Suppressor macrophage (primary cell): ENCODE results near the gene RP2.

Experiments
- DNase-seq, 4 experiments: peaks; one replicate each; pipeline ENCODE4 v3.0.0-alpha.2; 2020 to 2022

The RP2 gene

GRCh38 chrX:46844913-46845312, 8.1 kb downstream of the RP2 start:
- no peak for DNase-seq

GRCh38 chrX:46849933-46850332, 13.1 kb downstream of the RP2 start:
- DNase-seq = peak; percentile 18 to 58 (median 42)

DNA sequence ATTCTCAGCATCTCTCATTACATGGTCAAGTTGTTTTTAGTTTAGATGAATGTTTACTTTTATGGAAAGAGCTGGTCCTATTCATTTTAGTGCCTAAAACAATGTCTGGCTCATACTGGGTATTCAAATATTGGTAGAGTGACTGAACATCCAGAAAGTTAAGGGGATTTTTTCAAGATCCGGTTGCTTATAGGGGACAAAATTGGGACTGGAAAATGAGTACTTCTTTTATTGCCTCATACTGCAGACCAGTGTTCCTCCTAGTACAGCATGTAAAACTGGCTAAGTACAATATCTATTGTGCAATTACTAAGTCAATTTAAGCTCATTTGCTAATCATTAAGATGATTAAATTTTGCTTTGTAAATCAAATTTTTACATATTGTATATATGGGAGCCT, 13.9 kb downstream of the RP2 start:
- DNase-seq = no peak

DNA sequence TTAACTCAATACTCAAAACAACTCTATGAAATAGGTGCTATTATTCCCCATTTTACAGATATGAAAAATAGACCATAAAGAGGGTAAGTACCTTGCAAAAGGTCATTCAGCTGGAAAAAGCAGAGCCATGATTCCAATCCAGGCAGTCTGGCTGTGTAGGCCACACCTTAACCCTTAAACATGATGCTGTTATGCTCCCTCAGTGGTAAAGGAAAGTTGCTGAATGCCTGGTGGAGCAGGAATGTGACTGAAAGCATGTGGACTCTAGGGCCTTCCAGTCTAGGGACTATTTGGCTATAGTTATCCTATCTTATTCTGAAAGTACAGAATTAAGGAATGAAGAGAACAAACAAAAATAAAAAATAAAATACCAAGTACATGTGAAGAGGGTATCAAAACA, 19.6 kb downstream of the RP2 start:
- DNase-seq = no peak

DNA sequence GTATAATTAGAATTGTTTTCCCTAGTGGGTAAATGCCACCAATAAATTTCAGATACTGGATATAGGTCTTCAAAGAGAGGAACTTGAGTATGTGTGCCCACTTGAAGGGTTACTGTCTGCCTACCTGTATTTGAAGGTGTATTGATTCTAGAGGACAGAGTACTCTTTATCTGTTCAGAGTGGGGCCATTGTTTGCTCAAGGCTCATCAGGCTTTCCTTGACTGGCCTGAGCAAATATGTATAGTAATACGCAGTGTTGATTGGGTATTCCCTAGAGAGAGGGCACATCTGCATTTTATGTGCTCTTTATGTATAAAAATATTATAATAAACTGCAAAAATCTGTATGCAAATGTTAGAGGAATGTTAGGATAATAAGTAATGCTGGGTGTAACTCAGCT, 23.7 kb downstream of the RP2 start:
- DNase-seq = no peak

- no peak for DNase-seq
Observed at GRCh38 chrX:46863072-46863471, 26.2 kb downstream of the RP2 start.

GRCh38 chrX:46864606-46865005, 27.8 kb downstream of the RP2 start:
- DNase-seq = no peak

GRCh38 chrX:46865281-46865680, 28.4 kb downstream of the RP2 start:
- DNase-seq = peak; percentile 46 to 83 (median 62)

DNA sequence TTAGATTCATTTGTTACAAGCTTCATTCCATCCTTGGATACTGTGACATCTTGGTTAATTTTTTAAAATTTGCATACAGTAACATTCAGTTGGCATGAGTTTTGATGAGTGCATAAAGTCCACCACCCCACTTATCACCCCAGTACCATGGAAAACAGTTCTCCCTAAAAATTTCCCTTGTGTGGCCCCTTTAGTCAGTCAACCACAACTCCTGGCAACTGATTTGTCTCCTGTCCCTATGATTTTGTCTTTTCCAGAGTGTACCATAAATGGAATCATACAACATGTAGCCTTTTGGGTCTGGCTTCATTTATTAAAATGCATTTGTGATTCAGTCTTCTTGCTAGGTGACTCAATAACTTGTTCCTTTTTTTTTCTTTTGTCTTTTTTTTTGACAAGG, 29.9 kb downstream of the RP2 start:
- DNase-seq = peak in 1 of 4 experiments; percentile 1

GRCh38 chrX:46873746-46874145, 36.9 kb downstream of the RP2 start:
- DNase-seq = no peak

- DNase-seq = no peak
Observed at GRCh38 chrX:46876901-46877300, 40.1 kb downstream of the RP2 start.

DNA sequence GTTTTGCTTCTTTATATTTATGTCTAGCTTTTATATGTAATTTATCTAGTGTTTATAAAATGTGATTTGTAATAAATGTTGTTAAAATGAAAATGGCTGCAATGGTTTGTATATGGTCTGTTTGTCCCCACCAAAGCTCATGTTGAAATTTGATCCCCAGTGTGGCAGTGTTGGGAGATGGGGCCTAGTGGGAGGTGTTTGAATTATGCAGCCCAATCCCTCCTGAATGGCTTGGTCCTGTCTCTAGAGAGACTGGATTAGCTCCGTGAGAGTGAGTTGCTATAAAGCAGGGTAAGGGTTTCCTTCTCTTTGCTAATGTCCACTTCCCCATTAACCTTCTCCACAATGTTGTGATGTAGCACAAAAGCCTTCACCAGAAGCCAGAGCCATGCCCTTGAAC, 45.4 kb downstream of the RP2 start:
- DNase-seq = no peak

- no peak for DNase-seq
Observed at GRCh38 chrX:46884799-46885198, 48.0 kb downstream of the RP2 start.

GRCh38 chrX:46898207-46898606, 61.4 kb downstream of the RP2 start:
- no peak for DNase-seq

- peak; percentile 52 to 80 (median 70) for DNase-seq
Observed at GRCh38 chrX:46903458-46904242, 66.8 kb downstream of the RP2 start.

DNA sequence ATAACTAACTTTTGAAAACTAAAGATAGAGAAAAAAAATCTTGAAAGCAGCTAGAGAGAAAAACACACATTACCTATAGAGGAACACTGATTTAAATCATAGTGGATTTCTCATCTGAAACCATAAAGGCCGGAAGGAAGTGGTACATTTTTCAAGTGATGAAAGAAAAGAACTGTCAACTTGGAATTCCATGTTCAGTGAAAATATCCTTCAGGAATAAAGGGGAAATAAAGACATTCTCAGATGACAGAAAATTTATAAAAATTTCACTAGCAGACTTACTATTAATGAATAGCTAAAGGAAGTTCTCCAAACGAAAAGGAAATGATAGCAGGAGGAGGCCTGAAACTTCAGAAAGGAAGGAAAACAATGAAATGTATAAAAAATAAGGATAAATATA, 67.8 kb downstream of the RP2 start:
- DNase-seq = no peak

- DNase-seq = no peak
Observed at GRCh38 chrX:46910415-46910814, 73.6 kb downstream of the RP2 start.

DNA sequence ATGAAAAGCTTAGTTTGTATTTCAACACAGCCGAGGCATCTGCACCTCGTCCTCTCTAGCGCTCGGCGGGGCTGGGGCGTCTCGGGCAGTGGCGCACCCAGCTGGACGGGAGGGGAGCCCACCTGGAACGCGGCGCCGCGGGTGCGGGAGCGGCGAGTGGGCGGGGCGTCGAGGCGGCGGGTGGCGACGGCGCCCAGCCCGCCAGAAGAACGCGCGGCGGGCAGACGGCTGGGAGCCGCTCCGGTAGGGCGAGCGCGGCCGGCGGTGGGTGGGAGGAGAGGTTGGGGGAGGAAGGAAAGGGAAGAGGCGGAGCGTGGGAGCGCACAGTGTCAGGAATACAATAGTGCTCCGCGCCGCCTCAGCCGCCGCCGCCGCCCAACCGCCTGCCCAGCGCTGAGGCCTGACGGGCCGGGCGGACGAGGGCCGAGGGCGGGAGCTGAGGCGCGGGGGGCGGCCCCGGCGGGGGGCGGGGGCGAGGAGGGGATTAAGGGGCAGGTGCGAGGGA, 75.3 kb downstream of the RP2 start, which contains the start of gene JADE3:
Gene JADE3, plus strand, starts transcription at position 324 of the 505 bp plus-strand sequence. CDS start 72,474 bp downstream, outside the sequence.
- DNase-seq = peak; percentile 39 to 72 (median 54)

DNA sequence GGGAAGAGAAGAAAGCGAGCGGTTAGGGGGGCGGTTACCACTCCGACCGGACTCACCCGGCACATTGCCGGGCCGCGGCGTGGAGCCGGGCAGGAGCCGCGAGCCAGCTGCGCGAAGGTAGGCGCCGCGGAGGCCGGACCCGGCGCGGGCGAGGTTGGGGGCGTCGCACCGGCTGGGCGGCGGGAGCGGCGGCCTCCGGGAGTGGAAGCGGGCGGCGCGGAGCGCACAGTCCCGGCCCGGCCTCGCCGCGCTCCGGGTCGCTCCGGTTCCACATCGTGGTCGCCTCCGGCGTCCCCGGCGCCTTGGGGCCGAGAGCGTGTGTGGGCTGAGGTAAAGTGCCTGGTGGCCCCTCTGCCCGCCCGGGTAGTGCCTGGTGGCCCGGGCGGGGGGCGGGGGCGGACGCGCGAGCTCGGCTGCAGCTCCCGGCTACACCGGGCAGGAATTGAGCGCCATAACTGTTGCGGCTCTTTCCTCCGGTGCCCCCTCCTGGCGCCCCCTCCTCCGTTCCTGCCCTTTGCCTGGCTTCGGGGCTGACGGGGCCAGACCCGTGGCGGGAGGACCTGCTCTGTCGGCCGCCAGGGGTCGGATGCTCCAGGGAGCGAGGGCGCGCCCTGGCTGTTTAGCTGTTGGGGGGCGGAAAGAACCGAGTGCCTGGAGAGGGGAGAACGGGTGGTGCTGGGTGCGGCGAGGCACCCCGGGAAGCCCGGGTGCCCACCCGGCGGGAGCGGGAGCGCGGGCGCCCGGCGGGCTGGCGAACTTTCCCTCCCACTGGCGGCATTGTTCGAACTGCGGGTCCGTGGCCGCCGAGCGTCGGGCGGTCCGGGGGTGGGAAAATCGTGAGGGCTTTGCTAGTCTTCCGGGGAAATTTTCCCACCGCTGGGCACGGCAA, 76.0 kb downstream of the RP2 start:
- DNase-seq = peak; percentile 27 to 71 (median 53)

DNA sequence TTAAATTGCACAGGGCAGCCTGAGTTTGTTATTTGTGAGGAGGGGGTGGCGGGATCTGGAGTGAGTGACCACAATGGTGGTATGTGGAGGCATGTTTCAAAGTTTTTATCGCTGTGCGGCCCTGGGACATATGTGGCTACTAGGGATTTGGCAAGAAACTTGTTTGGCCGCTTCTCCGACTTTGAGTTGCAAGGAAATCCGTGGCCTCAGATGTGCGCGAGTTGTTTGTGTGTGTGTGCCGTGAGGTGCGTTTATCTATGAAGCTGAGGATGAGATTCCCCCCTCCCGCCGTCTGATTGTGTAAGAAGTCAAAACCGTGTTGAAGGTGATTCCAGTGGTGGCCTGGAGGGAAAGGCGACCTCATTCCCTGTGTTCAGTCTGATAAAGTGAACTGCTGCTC, 76.8 kb downstream of the RP2 start:
- peak in 3 of 4 experiments; percentile 0 to 13 (median 7) for DNase-seq

- DNase-seq = no peak
Observed at GRCh38 chrX:46916273-46916672, 79.4 kb downstream of the RP2 start.

GRCh38 chrX:46917622-46918021, 80.8 kb downstream of the RP2 start:
- DNase-seq = no peak

- DNase-seq = no peak
Observed at GRCh38 chrX:46918434-46918833, 81.6 kb downstream of the RP2 start.
